Left lung (tissue), 10 donors: ENCODE measurements around the gene RNF223. TPM values are rescaled to one million over a fixed set of nuclear protein-coding genes. Genes with fewer than 3 reads are reported as not detected.
A peak's percentile ranks its signal among the peaks of the same experiment; 100 is the strongest.

Experiments used
- ATAC-seq: fragments of 200-7000 bp; cut with Tn5 transposase; one replicate; pipeline ENCODE4 v1.9.1; 2020; ENCODE audit warnings: moderate library complexity
- DNase-seq, 4 donors: peaks; one replicate each; pipeline ENCODE4 v3.0.0-alpha.2; 2013 to 2020
- H3K27ac ChIP-seq, 2 donors: fragments of 200-600 bp; sonication (generic) in 1 of 2; one replicate each; pipeline versions ENCODE4 v1.5.0 to v1.8.0; 2020 to 2021
- H3K27me3 ChIP-seq, 2 donors: fragments of 200-600 bp; sonication (generic) in 1 of 2; one replicate each; pipeline versions ENCODE4 v1.5.0 to v1.8.0; 2020 to 2021
- H3K36me3 ChIP-seq, 2 donors: fragments of 200-600 bp; sonication (generic) in 1 of 2; one replicate each; pipeline versions ENCODE4 v1.5.0 to v1.8.0; 2020 to 2021
- H3K4me1 ChIP-seq, 2 donors: fragments of 200-600 bp; one replicate each; pipeline ENCODE4 v1.8.0; 2021
- H3K4me3 ChIP-seq, 2 donors: fragments of 200-600 bp; sonication (generic) in 1 of 2; one replicate each; pipeline versions ENCODE4 v1.5.0 to v1.8.0; 2020 to 2021; ENCODE audit warnings: mild to moderate bottlenecking in 1 of 2
- H3K9me3 ChIP-seq, 2 donors: fragments of 200-600 bp; sonication (generic) in 1 of 2; one replicate each; pipeline versions ENCODE4 v1.5.0 to v1.8.0; 2020 to 2021
- intact Hi-C, 2 donors: fragments of 100-400 bp; cut with DNase I; formaldehyde crosslinking; loops; one replicate each; pipeline versions ENCODE4 v1.11.2 to v1.14.2; 2022
- polyA plus RNA-seq, 6 donors: library from polyadenylated mRNA; unstranded; fragments of 120-200 nt; gene quantifications; one replicate each; pipeline ENCODE4 v1.2.1, GENCODE V29; 2013; ENCODE audit not compliant: insufficient read length in 6 of 6
- total RNA-seq, 2 donors: library from RNA; stranded (reverse); fragmentation: NEBNext Ultra II Directional; extraction: Animal tissue kit (Norgen Biotek cat#: 25700); gene quantifications; one replicate each; pipeline ENCODE4 v1.2.1, GENCODE V29; 2021
- TF ChIP-seq, protein P1 (sequence below), 2 donors: fragments of 200-600 bp; sonication (generic) in 1 of 2; IDR thresholded peaks; one replicate each; pipeline versions ENCODE4 v1.5.0 to v1.8.0; 2021; ENCODE audit warnings: antibody characterized with exemption in 2 of 2
- donor health status: DM: no; HTN: yes; CAD: no.
- donor health status: DM: no; HTN: no; CAD: no.

RNF223 gene
- total and polyA plus RNA-seq, 8 donors: 0.13 to 1.7 (median 0.18) TPM

DNA sequence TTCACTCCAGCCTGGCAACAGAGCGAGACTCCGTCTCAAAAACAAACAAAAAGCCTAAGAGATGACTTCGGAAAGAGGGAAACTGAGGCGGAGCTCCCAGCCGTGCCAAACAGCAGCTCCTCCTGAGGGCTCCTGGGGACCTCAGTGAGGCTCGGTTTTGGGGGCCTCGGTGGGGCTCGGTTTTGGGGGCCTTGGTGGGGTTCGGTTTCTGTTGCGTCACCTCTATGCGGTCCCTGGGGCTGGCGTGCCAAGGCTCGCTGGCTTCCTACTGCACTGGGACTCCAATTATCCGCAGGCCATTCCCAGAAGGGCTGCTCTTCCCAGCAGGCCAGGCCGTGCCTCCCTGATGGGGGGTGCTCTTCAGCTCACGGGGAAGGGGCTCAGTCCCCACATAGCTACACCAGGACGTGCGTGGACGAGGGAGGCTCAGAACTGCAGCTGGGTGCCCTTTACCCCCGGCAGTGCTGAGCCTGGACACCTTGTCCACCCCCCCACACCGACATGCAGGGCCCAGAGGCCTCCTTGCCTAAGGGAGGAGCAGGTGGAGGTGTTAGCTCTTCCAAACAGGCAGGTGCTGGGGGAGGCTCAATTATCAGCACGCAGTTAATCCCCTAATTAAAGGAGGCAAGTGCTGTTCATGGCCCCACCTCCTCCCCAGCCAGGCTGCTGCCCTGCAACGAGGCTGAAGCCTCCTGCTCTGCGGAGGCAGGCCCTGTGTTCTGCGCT, 46.9 kb upstream of the RNF223 start:
- Histone ChIP-seq H3K27me3 (peaks cover 0 to 53% of the 10 kb centered on the region in 2 donors), H3K4me1 (peaks cover 0 to 18% of the 10 kb centered on the region in 2 donors), H3K9me3 (no peaks in the 10 kb centered on the region), H3K36me3 (no peaks in the 10 kb centered on the region), H3K4me3 (no peak overlapping the region), H3K27ac (no peak overlapping the region)
- no peak for ATAC-seq
- TF ChIP-seq, protein P1, sequence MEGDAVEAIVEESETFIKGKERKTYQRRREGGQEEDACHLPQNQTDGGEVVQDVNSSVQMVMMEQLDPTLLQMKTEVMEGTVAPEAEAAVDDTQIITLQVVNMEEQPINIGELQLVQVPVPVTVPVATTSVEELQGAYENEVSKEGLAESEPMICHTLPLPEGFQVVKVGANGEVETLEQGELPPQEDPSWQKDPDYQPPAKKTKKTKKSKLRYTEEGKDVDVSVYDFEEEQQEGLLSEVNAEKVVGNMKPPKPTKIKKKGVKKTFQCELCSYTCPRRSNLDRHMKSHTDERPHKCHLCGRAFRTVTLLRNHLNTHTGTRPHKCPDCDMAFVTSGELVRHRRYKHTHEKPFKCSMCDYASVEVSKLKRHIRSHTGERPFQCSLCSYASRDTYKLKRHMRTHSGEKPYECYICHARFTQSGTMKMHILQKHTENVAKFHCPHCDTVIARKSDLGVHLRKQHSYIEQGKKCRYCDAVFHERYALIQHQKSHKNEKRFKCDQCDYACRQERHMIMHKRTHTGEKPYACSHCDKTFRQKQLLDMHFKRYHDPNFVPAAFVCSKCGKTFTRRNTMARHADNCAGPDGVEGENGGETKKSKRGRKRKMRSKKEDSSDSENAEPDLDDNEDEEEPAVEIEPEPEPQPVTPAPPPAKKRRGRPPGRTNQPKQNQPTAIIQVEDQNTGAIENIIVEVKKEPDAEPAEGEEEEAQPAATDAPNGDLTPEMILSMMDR (IDR thresholded peaks at IDR 0.05): no peak
- DNase-seq: peak in 1 of 4 donors; percentile 58
- intact Hi-C loops: loop anchor here in 1 of 2 donors (10.0 kb wide), 2 partner anchors 124 to 174 kb away; partner anchors contain the start of gene C1QTNF12

DNA sequence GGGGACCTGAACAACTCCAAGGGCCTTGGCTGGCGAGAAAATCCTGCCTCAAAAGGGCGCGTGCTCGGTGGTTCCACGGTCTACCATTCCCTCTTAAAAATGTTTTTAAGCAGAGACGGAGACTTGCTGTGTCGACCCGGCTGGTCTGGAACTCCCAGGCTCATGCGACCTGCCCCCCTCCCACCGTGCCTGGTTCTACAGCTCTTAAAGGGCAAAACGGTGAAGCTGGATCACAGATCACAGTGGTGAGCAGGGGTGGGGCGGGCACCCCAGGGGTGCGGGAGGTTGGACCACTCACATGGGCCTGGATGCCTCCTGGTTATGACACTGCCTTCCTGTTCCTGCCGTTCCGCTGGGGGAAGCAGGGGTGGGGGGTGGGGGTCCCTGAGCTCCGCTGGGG, 46.0 kb upstream of the RNF223 start:
- Histone ChIP-seq H3K9me3 (no peaks in the 10 kb centered on the region), H3K4me1 (peaks cover under 1 to 19% of the 10 kb centered on the region in 2 donors), H3K27me3 (peaks cover 0 to 53% of the 10 kb centered on the region in 2 donors), H3K36me3 (no peaks in the 10 kb centered on the region), H3K4me3 (no peak overlapping the region), H3K27ac (no peak overlapping the region)
- DNase-seq: peak in 1 of 4 donors; percentile 60
- intact Hi-C loops: loop anchor here in 1 of 2 donors (10.0 kb wide), 2 partner anchors 125 to 175 kb away; partner anchors contain the start of gene C1QTNF12
- TF ChIP-seq, protein P1 (IDR thresholded peaks at IDR 0.05): no peak
- no peak for ATAC-seq

DNA sequence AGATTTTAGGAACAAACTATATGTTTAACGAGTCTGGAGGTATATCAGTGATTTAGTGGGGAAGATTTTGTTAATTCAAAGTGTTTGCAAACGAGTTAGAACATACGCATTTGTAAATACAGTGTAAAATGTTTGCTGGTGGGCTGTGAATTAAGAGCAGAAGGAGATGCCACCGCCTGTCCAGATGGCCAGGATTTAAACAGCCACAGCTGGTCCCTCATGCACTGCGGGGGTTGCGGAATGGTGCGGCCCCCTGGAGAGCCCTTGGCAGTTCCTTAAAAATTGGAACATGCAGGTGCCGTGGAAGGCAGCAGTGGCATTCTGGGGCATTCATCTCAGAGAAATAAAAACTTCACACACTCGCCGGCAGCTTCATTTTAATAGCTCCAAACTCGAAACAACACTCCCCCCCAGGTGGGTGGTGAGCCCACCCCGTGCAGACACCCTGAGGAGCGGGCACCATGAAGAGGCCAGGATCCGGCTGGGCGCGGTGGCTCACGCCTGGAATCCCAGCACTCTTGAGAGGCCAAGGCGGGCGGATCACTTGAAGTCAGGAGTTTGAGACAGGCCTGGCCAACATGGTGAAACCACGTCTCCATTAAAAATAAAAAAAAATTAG, 45.3 kb upstream of the RNF223 start:
- ATAC-seq (no peak), DNase-seq (peak in 1 of 4 donors; percentile 52)
- intact Hi-C loops: no loop called here
- Histone ChIP-seq H3K27me3 (peaks cover 0 to 53% of the 10 kb centered on the region in 2 donors), H3K4me1 (peaks cover 4 to 21% of the 10 kb centered on the region in 2 donors), H3K4me3 (no peak overlapping the region), H3K27ac (no peak overlapping the region), H3K9me3 (no peaks in the 10 kb centered on the region), H3K36me3 (no peaks in the 10 kb centered on the region)
- TF ChIP-seq, protein P1 (IDR thresholded peaks at IDR 0.05): no peak

DNA sequence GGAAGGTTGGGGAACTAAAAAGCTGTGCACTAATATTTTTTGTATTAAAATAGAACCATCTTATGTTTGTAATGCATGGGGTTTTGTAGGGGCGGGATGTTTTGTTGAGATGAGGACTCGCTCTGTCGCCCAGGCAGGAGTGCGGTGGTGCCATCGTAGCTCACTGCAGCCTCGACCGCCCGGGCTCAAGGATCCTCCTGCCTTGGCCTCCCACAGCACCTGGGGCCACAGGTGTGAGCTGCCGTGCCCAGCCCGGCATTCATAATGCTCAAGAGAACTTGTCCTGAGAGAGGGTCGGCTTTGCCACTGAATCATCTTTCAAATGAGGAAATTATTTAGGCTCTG, 44.7 kb upstream of the RNF223 start:
- H3K4me3 ChIP-seq: no peak overlapping the region
- peaks cover 4 to 21% of the 10 kb centered on the region in 2 donors for H3K4me1 ChIP-seq
- intact Hi-C loops: no loop called here
- TF ChIP-seq, protein P1 (IDR thresholded peaks at IDR 0.05): no peak
- peak in 1 of 4 donors; percentile 74 for DNase-seq
- H3K9me3 ChIP-seq: peaks cover 0 to 1% of the 10 kb centered on the region in 2 donors
- ATAC-seq: no peak
- H3K27me3 ChIP-seq: peaks cover 0 to 53% of the 10 kb centered on the region in 2 donors
- no peaks in the 10 kb centered on the region for H3K36me3 ChIP-seq
- H3K27ac ChIP-seq: no peak overlapping the region
